Measurements from ENCODE around the gene TMEM163.

- TF ChIP-seq CTCF (IDR thresholded peaks at IDR 0.05) (no peak), POLR2AphosphoS5 (IDR thresholded peaks at IDR 0.05) (no peak)
Measured at GRCh38 chr2:134642938-134643337, 75.9 kb downstream of the TMEM163 start.
